T-helper 9 cell (primary cell): ENCODE data around the gene FAM171A2.
A peak's percentile ranks its signal among the peaks of the same experiment; 100 is the strongest.
"Not testable (repeated sequence)": the region's sequence is repeated elsewhere in the genome, so short reads cannot be mapped to it uniquely, and the experiment has no call there.

Experiments
- DNase-seq: peaks from one replicate; pipeline ENCODE4 v3.0.0-alpha.2; 2020

FAM171A2 gene

DNA sequence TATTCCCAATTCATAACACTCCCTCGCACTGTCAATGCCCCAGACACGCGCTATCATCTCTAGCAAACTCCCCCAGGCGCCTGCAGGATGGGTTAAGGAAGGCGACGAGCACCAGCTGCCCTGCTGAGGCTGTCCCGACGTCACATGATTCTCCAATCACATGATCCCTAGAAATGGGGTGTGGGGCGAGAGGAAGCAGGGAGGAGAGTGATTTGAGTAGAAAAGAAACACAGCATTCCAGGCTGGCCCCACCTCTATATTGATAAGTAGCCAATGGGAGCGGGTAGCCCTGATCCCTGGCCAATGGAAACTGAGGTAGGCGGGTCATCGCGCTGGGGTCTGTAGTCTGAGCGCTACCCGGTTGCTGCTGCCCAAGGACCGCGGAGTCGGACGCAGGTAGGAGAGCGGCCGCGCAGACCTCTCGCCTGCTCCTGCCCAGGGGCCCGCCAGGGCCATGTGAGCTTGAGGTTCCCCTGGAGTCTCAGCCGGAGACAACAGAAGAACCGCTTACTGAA, 18.7 kb downstream of the FAM171A2 start, which contains the start of gene GRN:
TSS of gene GRN (plus strand) at position 364 of the 515 bp plus-strand sequence. CDS start 3,863 bp downstream, outside the sequence.
- DNase-seq, result peak; percentile 72

DNA sequence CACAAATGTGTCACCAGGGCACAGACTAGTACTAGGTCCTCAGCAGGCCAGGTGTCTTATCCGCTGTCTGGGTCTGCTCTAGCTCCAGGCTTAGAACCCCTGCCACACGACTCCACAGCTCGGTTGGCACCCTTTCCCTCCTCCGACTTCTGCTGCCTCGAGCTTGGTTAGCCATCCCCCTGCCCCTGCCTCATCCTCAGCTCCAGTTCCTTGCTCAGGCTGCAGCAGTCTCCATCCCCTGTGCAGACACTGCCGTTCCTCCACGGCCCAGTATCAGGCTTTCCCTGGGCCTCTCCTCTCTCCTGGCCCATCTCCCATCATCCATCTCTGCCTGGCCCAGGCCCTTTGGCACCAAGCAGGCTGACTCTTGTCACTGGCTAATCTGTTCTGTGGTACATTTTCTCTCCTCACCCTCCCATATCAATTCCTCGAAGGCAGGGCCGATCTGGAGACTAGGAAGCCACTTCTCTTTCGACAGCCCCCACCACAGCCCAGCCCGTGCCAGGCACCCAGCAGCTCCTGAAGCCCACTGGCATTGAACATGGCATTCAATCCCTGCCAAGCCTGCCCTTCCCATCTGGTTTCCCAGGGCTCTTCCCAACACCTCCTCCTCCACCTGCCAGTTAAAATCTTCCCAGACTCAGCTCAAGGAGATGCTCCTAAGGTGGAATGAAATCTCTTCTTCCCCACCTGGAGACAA, 20.0 kb downstream of the FAM171A2 start:
- no peak for DNase-seq

DNA sequence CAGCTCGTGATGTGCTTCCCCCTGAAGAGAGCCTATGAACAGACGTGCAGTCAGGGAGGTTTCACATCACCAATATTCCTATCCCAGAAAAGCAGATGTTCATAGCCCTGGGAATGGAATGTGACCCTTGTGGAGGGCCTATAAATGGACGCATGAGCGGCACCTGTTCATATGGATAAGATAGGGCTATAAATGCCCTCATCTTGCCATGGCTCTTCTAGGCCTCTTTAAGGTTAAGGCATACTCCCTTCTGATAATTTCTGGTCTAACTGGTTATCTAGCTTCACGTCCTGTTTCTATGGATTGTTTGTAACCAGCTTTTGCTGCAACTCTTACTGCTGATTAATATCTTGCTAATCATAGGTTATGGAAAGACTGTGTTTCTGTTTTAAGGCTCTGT, 23.1 kb downstream of the FAM171A2 start:
- not testable (repeated sequence) for DNase-seq

DNA sequence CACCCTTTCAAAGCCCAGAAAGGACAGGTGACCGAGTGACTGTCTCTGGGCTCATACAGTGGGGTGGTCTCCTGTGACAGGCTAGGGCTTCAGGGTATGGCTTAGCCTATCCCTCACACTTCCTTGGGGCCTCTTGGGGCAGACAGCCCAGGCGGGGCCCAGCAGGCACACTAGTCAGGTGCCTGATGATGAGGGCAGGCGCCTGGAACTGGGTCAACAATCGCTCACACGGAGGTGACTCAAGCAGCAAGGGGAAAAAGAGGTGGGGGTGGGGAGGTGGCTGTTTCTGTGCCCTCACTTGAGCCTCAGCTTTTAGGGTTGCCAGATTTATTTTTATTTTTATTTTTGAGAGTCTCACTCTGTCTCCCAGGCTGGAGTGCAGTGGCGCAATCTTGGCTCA, 25.0 kb downstream of the FAM171A2 start:
- DNase-seq, result no peak

DNA sequence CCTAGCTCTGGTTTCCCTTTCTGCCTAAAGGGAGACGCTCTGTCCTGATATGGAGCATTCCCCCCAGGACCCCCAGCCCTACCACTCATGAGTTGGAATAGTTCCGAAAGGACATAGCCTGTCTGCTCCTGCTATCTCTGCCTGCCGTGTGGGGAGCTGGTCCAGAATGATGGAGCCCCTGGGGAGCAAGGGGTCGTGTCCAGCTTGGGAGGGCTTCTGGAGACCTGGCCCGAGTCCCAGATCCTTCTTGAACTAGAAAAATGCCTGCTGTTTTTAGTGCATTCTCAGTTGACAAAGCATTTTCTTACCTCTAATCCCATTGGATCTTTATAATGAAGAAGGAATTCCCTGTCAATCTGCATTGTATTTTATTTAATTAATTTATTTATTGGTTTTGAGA, 27.7 kb downstream of the FAM171A2 start:
- no peak for DNase-seq

DNA sequence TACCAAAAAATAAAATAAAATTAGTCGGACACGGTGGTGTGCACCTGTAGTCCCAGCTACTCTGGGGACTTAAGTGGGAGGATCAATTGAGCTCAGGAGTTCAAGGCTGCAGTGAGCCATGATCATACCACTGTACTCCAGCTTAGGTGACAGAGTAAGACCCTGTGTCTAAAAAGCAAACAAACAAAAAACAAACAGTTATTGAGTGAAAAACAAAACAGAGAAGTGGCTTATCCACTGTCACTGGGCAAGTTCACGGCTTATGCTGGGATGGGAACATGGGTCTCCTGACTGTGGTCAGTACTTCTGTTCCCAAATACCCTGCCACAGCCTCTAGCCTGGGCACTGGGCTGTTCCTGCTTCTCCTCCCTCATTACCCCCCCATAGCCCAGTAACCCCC, 28.1 kb downstream of the FAM171A2 start:
- DNase-seq, result no peak

DNA sequence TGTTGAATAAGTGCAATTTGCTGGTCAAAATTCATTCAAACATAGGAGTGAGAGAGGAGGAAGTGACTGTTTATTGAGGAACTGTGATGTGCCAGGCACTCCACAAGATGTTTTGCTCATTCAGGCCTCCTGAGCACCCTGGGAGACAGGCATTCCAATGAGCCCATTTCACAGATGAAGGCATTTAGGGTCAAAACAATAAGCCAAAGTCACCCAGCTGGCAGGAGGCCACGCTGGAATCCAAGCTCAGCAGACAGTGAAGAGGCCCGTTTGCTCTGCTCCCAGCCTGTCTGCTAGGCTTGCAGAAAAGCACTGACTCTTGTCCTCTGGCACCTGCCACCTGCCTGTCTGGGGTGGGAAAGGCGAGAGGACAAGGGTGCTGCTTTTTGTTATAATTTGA, 28.9 kb downstream of the FAM171A2 start:
- DNase-seq, result no peak

DNA sequence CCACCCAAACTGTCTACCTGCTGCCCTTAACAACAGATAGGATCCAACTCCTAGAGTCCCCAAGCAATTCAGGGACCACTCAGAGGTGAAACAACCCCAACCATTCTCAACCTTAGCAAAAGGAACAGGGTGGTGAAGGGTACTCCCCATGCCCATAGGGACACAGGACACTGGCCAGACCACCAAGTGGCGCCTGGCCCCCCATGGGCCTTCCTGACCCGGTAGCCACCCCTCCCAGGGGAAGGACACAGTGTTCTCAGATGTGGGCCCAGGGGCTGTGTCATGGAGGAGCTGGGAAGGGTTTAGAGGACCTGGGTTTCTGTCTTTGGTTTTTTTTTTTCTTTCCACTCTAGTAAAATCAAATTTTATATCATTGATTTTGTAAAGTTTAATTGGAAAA, 29.3 kb downstream of the FAM171A2 start:
- DNase-seq, result no peak

DNA sequence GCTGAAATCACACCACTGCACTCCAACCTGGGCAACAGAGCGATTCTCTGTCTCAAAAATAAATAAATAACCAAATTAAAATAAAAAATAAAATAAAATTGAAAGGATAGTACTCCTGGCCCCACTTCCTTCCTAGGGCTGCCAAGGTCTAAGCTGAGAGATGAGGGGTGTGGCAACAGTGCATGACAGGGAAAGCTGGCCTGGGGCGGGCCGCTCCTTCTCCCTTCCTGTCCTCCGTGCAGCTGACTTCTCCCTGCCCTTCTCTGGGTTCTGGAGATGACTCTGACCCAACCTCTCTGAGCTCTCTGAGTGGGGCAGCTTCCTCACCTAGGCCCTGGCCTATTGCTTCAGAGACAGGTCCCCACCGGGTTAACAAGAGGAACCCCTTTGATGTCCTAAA, 30.3 kb downstream of the FAM171A2 start:
- no peak for DNase-seq

DNA sequence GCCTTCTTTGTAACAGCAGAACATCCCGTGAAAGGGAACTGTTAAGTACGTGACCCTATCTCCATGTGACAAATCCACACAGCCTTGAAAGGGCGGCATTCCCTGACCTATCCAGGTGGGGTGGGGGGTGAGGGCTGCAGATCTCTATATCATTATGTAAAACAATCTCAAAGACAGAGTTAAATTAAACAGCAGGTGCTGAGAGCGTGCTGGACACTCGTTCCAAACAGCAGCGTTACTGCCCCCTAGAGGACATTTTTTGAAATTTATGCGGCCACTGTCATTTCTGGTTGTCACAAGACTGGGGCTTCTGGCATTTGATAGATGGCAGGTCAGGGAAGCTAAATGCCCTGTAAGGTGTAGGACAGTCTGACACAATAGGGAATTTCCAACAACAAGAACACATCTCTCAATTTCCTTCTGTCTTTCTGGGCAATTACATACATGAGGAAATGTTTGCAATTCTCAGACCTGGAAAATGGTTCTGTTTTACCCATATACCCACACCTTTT, 32.3 kb downstream of the FAM171A2 start:
- DNase-seq, result peak; percentile 57

DNA sequence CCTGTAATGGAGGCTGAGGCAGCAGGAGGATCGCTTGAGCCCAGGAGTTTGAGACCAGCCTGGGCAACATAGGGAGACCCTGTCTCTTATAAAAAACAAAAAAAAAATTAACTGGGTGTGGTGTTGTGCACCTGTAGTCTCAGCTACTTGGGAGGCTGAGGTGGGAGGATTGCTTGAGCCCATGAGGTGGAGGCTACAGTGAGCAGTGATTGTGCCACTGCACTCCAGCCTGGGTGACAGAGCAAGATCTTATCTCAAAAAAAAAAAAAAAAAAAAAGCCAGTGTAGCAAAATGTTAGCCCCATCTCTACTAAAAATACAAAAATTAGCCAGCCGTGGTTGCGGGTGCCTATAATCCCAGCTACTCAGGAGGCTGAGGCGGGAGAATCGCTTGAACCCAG, 33.4 kb downstream of the FAM171A2 start:
- DNase-seq, result not testable (repeated sequence)

DNA sequence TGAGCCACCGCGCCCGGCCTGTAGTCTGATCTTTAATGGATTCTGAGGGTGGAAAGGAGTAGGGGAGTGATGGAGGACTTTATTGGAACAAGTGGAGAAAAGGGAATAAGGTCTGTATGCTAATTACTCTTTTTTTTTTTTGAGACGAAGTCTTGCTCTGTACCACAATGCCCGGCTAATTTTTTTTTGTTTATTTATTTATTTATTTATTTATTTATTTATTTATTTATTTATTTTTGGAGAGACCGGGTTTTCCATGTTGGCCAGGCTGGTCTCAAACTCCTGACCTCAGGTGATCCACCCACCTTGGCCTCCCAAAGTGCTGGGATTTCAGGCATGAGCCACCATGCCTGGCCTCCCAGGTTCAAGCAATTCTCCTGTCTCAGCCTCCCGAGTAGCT, 34.1 kb downstream of the FAM171A2 start:
- DNase-seq, result not testable (repeated sequence)

DNA sequence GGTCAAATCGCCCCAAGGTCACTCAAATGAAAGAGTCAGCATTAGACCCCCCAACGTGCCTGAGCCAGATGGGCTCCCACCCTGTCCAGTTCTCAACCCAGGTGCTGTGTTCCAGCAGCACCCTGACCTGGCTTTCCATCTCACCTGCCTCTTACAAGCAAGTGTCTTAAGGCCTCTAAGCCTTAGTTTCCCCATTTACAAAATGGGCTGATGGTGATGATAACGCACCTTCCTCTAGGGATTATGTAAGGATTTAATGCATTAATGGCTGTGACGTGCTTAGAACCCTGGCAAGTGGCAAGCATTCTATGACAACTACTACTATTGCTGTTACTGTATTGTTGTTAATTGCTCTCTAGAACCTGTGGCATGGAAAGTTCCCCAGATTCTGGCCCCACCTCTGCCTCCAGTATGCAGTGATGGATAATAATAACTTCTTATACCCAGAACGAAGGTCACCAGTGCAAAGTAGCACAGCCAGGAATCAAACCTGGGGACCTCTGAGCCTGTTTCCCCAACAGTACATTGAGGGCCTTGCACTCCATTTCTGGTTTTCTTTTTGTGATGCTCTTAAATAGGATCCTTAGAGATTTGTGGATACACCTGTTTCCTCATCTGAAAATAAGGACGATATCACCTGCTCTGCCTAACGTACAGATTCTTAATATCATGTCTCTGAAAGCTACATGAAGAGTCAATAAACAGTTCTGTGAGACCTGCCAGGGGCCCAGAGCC, 35.8 kb downstream of the FAM171A2 start:
- no peak for DNase-seq

DNA sequence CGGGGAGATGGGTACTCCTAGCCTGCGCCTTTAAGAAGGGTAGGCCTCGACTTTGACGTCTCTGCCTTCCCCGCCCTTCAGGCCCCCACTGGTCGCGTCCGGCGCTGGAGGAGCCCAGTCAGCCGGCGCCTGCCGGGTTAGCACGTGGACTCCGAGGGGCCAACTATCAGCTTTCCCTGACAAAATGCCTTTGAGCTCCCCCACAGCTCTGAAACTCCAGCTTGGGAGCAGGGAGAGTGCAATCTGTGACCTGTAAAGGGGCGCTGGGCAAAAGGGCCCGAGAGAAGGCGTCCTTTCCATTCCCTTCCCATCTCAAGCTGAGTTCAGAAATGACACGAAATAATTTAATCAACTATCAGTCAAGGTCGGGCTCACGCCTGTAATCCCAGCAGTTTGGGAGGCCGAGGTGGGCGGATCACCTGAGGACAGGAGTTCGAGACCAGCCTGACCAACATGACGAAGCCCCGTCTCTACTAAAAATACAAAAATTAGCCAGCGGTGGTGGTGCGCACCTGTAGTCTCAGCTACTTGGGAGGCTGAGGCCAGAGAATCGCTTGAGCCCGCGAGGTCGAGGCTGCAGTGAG, 36.7 kb downstream of the FAM171A2 start:
- DNase-seq, result peak; percentile 90

DNA sequence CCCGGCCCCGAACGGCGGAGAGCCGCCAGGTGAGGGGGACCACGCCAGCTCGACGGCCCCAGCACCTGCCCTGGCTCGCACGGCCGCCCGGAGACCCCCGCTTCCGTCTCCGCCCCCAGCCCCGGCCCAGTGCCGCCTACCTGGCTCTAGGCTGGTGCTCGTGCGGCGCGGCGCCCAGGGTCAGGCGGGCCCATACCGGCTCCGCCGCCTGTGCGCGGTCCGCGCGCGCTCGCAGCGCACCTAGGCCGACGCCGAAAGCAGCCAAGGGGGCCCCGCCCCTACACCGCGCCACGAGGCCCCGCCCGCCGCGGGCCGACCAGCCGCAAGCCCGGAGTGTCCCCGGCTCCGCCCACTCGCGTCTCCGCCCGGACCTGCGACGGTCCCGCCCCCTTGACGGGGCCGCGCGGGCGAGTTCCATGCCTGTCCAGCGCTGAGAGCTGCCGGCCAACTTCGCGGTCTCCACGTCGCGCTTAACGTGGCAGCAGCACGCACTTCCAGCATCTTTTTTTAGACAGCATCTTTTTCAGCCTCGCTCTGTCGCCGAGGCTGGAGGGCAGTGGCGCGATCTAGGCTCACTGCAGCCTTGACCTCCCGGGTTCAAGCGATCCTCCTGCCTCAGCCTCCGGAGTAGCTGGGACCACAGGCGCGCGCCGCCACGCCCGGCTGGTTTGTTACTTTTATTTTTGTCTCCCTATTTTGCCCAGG, 38.9 kb downstream of the FAM171A2 start, which contains the start of gene SLC25A39:
TSS of gene SLC25A39 (minus strand) at position 253 of the 705 bp plus-strand sequence. CDS start 1,261 bp downstream, outside the sequence.
- DNase-seq, result peak; percentile 92

DNA sequence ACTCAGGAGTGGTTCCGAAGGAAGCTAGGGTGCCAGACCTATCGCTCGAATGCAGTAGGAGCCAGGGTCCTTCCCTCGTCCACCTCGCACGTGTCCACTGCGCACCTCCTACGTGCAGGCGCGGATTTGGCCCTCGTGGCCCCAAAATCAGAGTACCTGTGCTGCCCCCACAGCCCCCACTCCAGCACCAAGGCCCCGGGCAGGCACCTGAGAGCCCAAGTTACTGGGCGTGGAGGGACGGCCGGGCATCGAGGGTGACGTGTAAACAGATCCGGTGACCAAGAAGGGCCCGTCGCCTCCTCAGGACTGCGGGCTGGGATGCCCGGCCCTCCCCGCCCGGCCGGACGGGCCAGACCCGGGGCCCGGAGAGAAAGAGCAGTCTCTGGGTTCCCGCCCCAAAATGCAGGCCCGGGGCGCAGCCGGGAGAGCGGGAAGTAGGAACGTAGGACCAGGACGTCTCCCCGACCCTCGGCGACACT, 39.5 kb downstream of the FAM171A2 start:
- no peak for DNase-seq

DNA sequence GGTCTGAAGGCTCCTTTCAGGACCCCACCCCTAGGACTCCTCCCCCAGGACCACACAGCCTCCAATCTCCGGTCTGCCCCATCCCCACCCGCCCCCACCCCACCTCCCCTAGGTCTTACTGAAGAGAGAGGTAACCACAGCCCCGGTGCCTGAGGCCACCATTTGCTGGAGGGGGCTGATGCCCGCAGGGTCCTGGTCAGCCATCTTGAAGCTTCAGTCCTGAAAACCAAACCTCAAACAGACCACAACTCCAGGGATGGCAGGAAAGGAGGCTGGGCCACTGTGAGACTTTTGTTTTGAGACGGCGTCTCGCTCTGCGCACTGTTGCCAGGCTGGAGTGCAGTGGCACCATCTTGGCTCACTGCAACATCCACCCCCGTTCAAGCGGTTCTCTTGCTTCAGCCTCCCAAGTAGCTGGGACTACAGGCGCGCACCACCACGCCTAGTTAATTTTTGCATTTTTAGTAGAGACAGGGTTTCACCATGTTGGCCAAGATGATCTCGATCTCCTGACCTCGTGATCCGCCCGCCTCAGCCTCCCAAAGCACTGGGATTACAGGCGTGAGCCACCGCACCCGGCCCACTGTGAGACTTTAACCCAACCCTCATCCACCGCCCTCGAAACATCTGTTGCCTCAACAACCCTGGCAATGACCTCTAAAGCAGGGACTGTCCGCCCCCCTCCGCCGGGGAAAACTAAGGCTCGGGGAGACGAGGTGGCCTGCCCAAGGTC, 40.1 kb downstream of the FAM171A2 start:
- DNase-seq, result no peak

DNA sequence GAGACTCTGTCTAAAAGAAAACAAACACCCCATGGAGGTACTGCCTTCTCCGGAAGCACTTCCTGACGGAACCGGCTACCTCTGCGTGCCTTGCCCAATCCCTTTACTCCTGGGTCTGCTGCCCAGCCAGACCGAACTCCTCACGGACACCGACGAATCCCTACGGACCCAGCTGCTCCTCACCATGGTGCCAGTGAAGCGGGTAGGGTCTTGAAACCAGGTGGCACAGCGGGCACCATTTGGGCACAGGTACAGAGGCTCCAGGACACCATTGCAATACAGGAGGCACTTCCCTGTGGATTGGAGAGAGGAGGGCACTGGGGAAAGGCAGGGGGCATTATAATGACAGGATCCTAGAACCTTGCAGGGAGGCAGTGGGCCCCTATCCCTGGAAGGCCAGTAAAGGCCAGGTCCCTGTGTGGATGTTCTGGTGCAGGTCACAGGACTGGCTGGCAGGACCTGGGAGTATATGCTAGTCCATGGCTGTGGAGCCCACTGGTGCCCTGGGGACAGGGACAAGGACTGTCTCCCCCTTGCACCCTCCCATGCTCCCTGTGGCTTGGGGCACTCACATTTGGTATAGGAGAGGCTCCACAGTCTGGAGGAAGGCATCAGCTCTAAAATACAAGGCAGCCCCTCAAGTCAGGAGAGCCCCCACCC, 41.3 kb downstream of the FAM171A2 start:
- no peak for DNase-seq

DNA sequence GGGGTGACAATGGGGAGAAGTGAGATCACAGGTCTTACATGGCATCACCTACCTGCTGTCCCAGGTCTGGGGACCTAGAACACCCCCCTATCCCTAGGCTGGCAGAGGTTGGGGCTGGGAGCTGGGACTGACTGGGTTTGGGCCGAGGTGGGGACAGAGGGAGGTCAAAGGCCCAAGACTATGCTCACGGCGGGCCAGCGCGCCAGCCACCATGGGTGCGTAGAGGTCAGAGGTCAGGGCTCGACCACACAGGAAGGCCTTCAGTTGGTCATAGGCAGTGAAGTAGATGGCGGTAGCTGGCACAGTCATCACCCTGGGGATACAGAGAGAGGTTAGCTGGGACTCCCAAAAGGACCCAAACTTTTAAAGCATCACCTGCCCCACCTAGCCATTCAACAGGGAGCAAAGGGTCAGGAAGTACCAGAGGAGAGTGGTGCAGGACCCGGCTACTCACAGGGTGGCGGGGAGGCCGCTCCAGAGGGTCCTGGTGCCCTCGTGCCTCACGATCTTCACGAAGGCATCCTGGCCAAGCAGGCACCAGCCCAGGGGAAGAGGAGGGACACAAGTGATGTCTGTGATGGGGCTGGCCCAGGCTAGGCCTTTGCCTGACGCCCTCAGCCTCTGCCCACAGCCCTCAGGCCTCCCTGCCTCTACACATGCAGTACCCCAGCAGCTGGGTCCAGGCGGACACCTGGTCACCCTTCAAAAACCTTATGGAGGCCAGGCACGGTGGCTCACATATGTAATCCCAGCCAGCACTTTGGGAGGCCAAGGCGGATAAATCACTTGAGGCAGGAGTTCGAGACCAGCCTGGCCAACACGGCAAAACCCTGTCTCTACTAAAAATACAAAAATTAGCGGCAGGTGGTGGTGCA, 42.2 kb downstream of the FAM171A2 start:
- DNase-seq, result no peak

DNA sequence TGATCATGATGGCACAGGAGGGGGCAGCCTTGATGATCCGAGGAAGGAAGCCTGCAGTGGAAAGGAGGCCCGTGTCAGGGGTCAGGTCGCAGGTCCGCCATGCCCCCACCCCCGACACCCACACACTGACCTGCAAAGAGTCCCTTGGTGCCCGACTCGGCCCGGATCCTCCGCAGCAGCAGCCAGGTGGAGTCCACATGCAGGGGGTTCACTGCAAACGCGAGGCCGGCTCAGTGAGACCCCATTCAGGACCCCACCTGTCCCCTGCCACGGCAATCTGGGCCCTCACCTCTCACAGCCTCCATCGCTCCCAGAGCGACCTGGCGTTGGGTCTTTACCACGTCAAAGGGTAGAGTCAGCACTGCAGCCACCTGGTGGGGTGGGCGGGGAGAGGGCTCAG, 43.6 kb downstream of the FAM171A2 start:
- DNase-seq, result no peak
